ENCODE data around the gene AFMID. TPM values are rescaled to one million over a fixed set of nuclear protein-coding genes. Genes with fewer than 3 reads are reported as not detected.

AFMID gene
- total RNA-seq, 1 donor from 2014 or later: 49.7 TPM

GRCh38 chr17:78223061-78223460 lies 35.9 kb downstream of the AFMID start:
- H3K27me3 ChIP-seq (ENCODE audit: control insufficient read depth, insufficient read depth, low read length): no peaks in the 10 kb centered on the region
- TF ChIP-seq CTCF (IDR thresholded peaks at IDR 0.05; ENCODE audit: insufficient read depth, low read length, poor library complexity, severe bottlenecking): no peak
- no peak overlapping the region for H3K4me3 ChIP-seq (ENCODE audit: low read depth, low read length)
- no peaks in the 10 kb centered on the region for H3K36me3 ChIP-seq (ENCODE audit: control insufficient read depth, insufficient read depth, low read length)
- DNase-seq (ENCODE audit: low read depth): no peak

- Histone ChIP-seq H3K27me3 (ENCODE audit: control insufficient read depth, insufficient read depth, low read length) (no peaks in the 10 kb centered on the region), H3K36me3 (ENCODE audit: control insufficient read depth, insufficient read depth, low read length) (no peaks in the 10 kb centered on the region), H3K4me3 (ENCODE audit: low read depth, low read length) (no peak overlapping the region)
- no peak for DNase-seq (ENCODE audit: low read depth)
- no peak for TF ChIP-seq CTCF (IDR thresholded peaks at IDR 0.05; ENCODE audit: insufficient read depth, low read length, poor library complexity, severe bottlenecking)
Measured at GRCh38 chr17:78223765-78224164, 36.6 kb downstream of the AFMID start.

- Histone ChIP-seq H3K27me3 (ENCODE audit: control insufficient read depth, insufficient read depth, low read length) (no peaks in the 10 kb centered on the region), H3K4me3 (ENCODE audit: low read depth, low read length) (no peak overlapping the region), H3K36me3 (ENCODE audit: control insufficient read depth, insufficient read depth, low read length) (no peaks in the 10 kb centered on the region)
- no peak for TF ChIP-seq CTCF (IDR thresholded peaks at IDR 0.05; ENCODE audit: insufficient read depth, low read length, poor library complexity, severe bottlenecking)
- DNase-seq (ENCODE audit: low read depth): no peak
Measured at GRCh38 chr17:78224231-78225087, 37.3 kb downstream of the AFMID start.

GRCh38 chr17:78225088-78225865 lies 38.1 kb downstream of the AFMID start:
- no peak for DNase-seq (ENCODE audit: low read depth)
- H3K36me3 ChIP-seq (ENCODE audit: control insufficient read depth, insufficient read depth, low read length): no peaks in the 10 kb centered on the region
- no peak for TF ChIP-seq CTCF (IDR thresholded peaks at IDR 0.05; ENCODE audit: insufficient read depth, low read length, poor library complexity, severe bottlenecking)
- H3K4me3 ChIP-seq (ENCODE audit: low read depth, low read length): no peak overlapping the region
- H3K27me3 ChIP-seq (ENCODE audit: control insufficient read depth, insufficient read depth, low read length): peaks cover 1% of the 10 kb centered on the region

GRCh38 chr17:78226055-78226758 lies 39.0 kb downstream of the AFMID start:
- H3K27me3 ChIP-seq (ENCODE audit: control insufficient read depth, insufficient read depth, low read length): peaks cover 11% of the 10 kb centered on the region
- no peak for TF ChIP-seq CTCF (IDR thresholded peaks at IDR 0.05; ENCODE audit: insufficient read depth, low read length, poor library complexity, severe bottlenecking)
- no peaks in the 10 kb centered on the region for H3K36me3 ChIP-seq (ENCODE audit: control insufficient read depth, insufficient read depth, low read length)
- DNase-seq (ENCODE audit: low read depth): no peak
- no peak overlapping the region for H3K4me3 ChIP-seq (ENCODE audit: low read depth, low read length)

Measured in kidney epithelial cell (primary cell).